Forelimb muscle (tissue), 1 donor: ENCODE data around the gene IFIT3. TPM values are rescaled to one million over a fixed set of nuclear protein-coding genes. Genes with fewer than 3 reads are reported as not detected.
"Not testable (repeated sequence)": the region's sequence is repeated elsewhere in the genome, so short reads cannot be mapped to it uniquely, and the experiment has no call there.

ENCODE experiments used
- DNase-seq: peaks from one replicate; pipeline ENCODE4 v3.0.0-alpha.2; 2013; ENCODE audit warnings: low read depth
- polyA plus RNA-seq: library from polyadenylated mRNA; unstranded; fragments of 120-200 nt; gene quantifications from one replicate; pipeline ENCODE4 v1.2.1, GENCODE V29; 2013; ENCODE audit not compliant: insufficient read length

IFIT3 gene
- 6.0 TPM for polyA plus RNA-seq

- peak; percentile 84 for DNase-seq
Measured at GRCh38 chr10:89327803-89328441, at the start of gene IFIT3. TSS of gene IFIT3 (plus strand) at chr10:89327997. CDS start at chr10:89328074, 77 bp downstream.

GRCh38 chr10:89278034-89278535 lies 49.7 kb upstream of the IFIT3 start:
- peak; percentile 89 for DNase-seq

- DNase-seq = no peak
Measured at GRCh38 chr10:89278900-89279392, 48.9 kb upstream of the IFIT3 start.

GRCh38 chr10:89279421-89279869 lies 48.4 kb upstream of the IFIT3 start:
- DNase-seq = no peak

- no peak for DNase-seq
Measured at GRCh38 chr10:89280508-89280907, 47.3 kb upstream of the IFIT3 start.

- DNase-seq = no peak
Measured at GRCh38 chr10:89281606-89282395, 46.0 kb upstream of the IFIT3 start.

- DNase-seq = no peak
Measured at GRCh38 chr10:89283025-89283935, 44.5 kb upstream of the IFIT3 start.

GRCh38 chr10:89283936-89284475 lies 43.8 kb upstream of the IFIT3 start:
- no peak for DNase-seq

- not testable (repeated sequence) for DNase-seq
Measured at GRCh38 chr10:89284711-89285110, 43.1 kb upstream of the IFIT3 start.

- DNase-seq = not testable (repeated sequence)
Measured at GRCh38 chr10:89285303-89285702, 42.5 kb upstream of the IFIT3 start.

- DNase-seq = no peak
Measured at GRCh38 chr10:89294721-89295239, 33.0 kb upstream of the IFIT3 start.

GRCh38 chr10:89295597-89295996 lies 32.2 kb upstream of the IFIT3 start:
- DNase-seq = no peak

- no peak for DNase-seq
Measured at GRCh38 chr10:89296220-89296648, 31.6 kb upstream of the IFIT3 start.

- DNase-seq = no peak
Measured at GRCh38 chr10:89297356-89297755, 30.4 kb upstream of the IFIT3 start.

- no peak for DNase-seq
Measured at GRCh38 chr10:89297791-89298190, 30.0 kb upstream of the IFIT3 start.

GRCh38 chr10:89299031-89299430 lies 28.8 kb upstream of the IFIT3 start:
- no peak for DNase-seq

GRCh38 chr10:89301232-89301631 lies 26.6 kb upstream of the IFIT3 start:
- no peak for DNase-seq

GRCh38 chr10:89301721-89302445 lies 25.9 kb upstream of the IFIT3 start, which contains the start of gene IFIT2:
TSS of gene IFIT2 (plus strand) at chr10:89302046. CDS start at chr10:89302124, 78 bp downstream.
- peak; percentile 78 for DNase-seq

- DNase-seq = no peak
Measured at GRCh38 chr10:89302625-89303024, 25.2 kb upstream of the IFIT3 start.

- no peak for DNase-seq
Measured at GRCh38 chr10:89303161-89303560, 24.6 kb upstream of the IFIT3 start.
